OCI-LY3 (cell line): ENCODE measurements around the gene GFRA1.

ENCODE experiments used
- EZH2phosphoT487 ChIP-seq: fragments of 200-600 bp; shearing (Covaris generic); IDR thresholded peaks from 2 replicates; pipeline ENCODE4 v1.6.1; 2018; ENCODE audit warnings: antibody characterized with exemption, mixed run types, low read depth
- TF ChIP-seq, protein P1 (sequence below): fragments of 200-600, 300-600 bp; sonication (generic); IDR thresholded peaks from 2 replicates; pipeline ENCODE4 v1.5.1; 2014; ENCODE audit warnings: antibody characterized with exemption, low read length, low read depth

DNA sequence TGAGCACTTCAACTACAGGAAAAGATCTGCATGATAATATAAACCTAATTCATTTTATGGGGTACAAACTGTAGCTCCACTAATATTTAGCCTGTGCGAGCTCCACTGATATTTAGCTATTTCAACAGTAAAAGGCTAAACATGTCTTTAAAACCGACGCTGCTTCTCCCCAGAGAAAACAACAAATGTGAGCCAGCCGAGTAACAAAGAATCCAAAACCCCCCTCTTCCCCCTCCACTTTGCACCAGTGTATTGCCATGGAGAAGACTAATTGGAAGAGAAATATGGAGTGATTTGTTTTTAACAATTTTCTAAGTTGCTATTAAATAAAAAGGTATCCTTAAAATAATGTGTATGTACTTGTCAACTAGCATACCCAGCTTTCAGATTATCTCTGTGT is 136.7 kb downstream of the GFRA1 start:
- TF ChIP-seq, protein P1, sequence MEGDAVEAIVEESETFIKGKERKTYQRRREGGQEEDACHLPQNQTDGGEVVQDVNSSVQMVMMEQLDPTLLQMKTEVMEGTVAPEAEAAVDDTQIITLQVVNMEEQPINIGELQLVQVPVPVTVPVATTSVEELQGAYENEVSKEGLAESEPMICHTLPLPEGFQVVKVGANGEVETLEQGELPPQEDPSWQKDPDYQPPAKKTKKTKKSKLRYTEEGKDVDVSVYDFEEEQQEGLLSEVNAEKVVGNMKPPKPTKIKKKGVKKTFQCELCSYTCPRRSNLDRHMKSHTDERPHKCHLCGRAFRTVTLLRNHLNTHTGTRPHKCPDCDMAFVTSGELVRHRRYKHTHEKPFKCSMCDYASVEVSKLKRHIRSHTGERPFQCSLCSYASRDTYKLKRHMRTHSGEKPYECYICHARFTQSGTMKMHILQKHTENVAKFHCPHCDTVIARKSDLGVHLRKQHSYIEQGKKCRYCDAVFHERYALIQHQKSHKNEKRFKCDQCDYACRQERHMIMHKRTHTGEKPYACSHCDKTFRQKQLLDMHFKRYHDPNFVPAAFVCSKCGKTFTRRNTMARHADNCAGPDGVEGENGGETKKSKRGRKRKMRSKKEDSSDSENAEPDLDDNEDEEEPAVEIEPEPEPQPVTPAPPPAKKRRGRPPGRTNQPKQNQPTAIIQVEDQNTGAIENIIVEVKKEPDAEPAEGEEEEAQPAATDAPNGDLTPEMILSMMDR: no peak
- TF ChIP-seq EZH2phosphoT487: no peak
